LNCaP clone FGC (cell line): ENCODE results near the gene FYN.
"Not testable (repeated sequence)": the region's sequence is repeated elsewhere in the genome, so short reads cannot be mapped to it uniquely, and the experiment has no call there.

Experiments used
- DNase-seq: peaks from one replicate; pipeline ENCODE4 v3.0.0-alpha.2; 2011; ENCODE audit warnings: low read depth
- H3K4me3 ChIP-seq: 2 replicates; pipeline ENCODE4 v1.5.1; 2011; ENCODE audit warnings: mild to moderate bottlenecking, low read depth, low read length, control low read depth
- CTCF ChIP-seq: IDR thresholded peaks from 2 replicates; pipeline ENCODE4 v1.5.1; 2012; ENCODE audit warnings: mild to moderate bottlenecking; ENCODE audit not compliant: control insufficient read depth, insufficient read depth; ENCODE audit errors: extremely low read depth

The FYN gene

GRCh38 chr6:111793711-111794111 is 79.5 kb downstream of the FYN start:
- DNase-seq, result no peak
- no peak overlapping the region for H3K4me3 ChIP-seq
- no peak for TF ChIP-seq CTCF

GRCh38 chr6:111792914-111793700 is 80.1 kb downstream of the FYN start:
- H3K4me3 ChIP-seq, result no peak overlapping the region
- TF ChIP-seq CTCF, result no peak
- DNase-seq, result no peak

- no peak overlapping the region for H3K4me3 ChIP-seq
- TF ChIP-seq CTCF, result no peak
- DNase-seq, result no peak
Measured at GRCh38 chr6:111792241-111792640, 81.0 kb downstream of the FYN start.

GRCh38 chr6:111791415-111791814 is 81.8 kb downstream of the FYN start:
- no peak for DNase-seq
- no peak for TF ChIP-seq CTCF
- no peak overlapping the region for H3K4me3 ChIP-seq

- DNase-seq, result no peak
- H3K4me3 ChIP-seq, result no peak overlapping the region
- TF ChIP-seq CTCF, result no peak
Measured at GRCh38 chr6:111789598-111789997, 83.7 kb downstream of the FYN start.

DNA sequence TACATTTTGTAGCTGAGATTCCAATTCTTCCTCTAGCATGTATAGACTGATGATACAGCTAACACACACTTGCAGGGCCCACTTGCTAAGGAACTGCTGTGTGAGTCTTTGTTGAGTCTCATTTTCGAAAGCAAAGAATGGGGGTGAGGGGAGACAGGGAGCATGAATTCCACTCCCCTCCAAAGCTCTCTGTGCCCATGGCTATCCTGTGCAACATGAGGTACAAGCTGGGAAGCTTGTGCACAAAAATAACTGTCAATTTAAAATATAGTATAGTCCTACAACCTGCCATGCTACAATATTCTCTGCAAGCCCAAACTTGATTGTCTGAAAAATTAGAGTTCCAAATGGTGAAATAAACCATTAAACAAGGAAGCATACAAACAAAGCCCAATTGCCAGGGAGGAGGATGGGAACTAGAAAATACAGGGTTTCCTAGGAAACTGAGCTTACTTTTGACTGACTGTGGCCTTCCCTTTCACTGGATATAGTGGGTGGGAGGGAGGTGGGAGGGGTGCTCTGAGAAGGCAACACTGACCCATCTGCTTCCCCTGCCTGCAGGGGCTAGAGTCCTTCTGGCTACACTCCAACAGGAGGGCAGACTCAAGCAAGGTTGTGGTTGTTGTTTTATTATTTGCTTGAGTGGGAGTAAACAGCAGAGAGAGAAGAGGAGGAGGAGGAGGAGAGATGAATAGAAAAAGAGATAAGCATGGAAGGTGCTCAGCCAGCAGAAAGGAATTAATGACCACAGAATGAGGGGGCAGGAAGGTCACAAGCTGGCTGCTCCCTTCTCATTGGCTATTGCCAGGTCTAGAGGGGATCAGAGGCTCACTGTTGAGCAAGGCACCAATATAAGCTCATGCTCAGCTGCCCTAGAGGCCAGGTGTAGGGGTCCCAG is 84.6 kb downstream of the FYN start:
- no peak for TF ChIP-seq CTCF
- no peak overlapping the region for H3K4me3 ChIP-seq
- DNase-seq, result no peak

GRCh38 chr6:111786151-111786550 is 87.1 kb downstream of the FYN start:
- not testable (repeated sequence) for DNase-seq, H3K4me3 ChIP-seq
